Endothelial cell of umbilical vein (primary cell): ENCODE results near the gene HSH2D. TPM values are rescaled to one million over a fixed set of nuclear protein-coding genes. Genes with fewer than 3 reads are reported as not detected.
A peak's percentile ranks its signal among the peaks of the same experiment; 100 is the strongest.

Source experiments
- BruUV-seq: library from RNA; stranded (reverse); fragments of 400-500 nt; replicated peaks from 2 replicates; lab custom pipeline; 2021; lab: Mats Ljungman, UMichigan
- CTCF ChIA-PET: fragments of 300-600, 350-600 bp; sonication (Branson Sonifier 250); formaldehyde crosslinking; loops from one replicate; lab custom pipeline; 2021; ENCODE audit warnings: antibody characterized with exemption, inconsistent platforms; lab: Charles Lee
- POLR2A ChIA-PET: fragments of 300-600, 350-600 bp; sonication (Branson Sonifier 250); formaldehyde crosslinking; loops from one replicate; lab custom pipeline; 2021; ENCODE audit warnings: antibody characterized with exemption, inconsistent platforms; lab: Charles Lee
- DNase-seq: peaks from one replicate; pipeline ENCODE4 v3.0.0-alpha.2; 2011; ENCODE audit warnings: low read depth, low spot score
- FAIRE-seq: peaks from 2 replicates; lab custom pipeline; 2011; peaks lifted over from hg19 to GRCh38; lab: Jason Lieb, UNC
- H2AFZ ChIP-seq: 2 replicates; pipeline ENCODE4 v1.6.0; 2012; ENCODE audit warnings: low read depth, low read length, control low read depth, inconsistent platforms
- H3K27ac ChIP-seq: 2 replicates; pipeline ENCODE4 v1.5.1; 2011; ENCODE audit warnings: low read depth, mild to moderate bottlenecking, control low read depth, low read length, moderate library complexity; ENCODE audit not compliant: insufficient read depth
- H3K27me3 ChIP-seq, 2 experiments: 2 replicates each; pipeline versions ENCODE4 v1.6.0 to v1.6.1; 2011; ENCODE audit warnings: low read length in 2 of 2, mixed read lengths in 1 of 2; ENCODE audit not compliant: control insufficient read depth in 2 of 2, insufficient read depth in 2 of 2
- H3K36me3 ChIP-seq, 2 experiments: 2 replicates in 1 of 2; 3 replicates in 1 of 2; pipeline ENCODE4 v1.5.1; 2011; ENCODE audit warnings: low read length in 2 of 2, mild to moderate bottlenecking in 1 of 2, moderate library complexity in 1 of 2; ENCODE audit not compliant: control insufficient read depth in 2 of 2, insufficient read depth in 2 of 2; ENCODE audit errors: extremely low read depth in 1 of 2
- H3K4me1 ChIP-seq: 3 replicates; pipeline ENCODE4 v1.5.1; 2011; ENCODE audit warnings: mild to moderate bottlenecking, low read length; ENCODE audit not compliant: control insufficient read depth, insufficient read depth; ENCODE audit errors: extremely low read depth
- H3K4me2 ChIP-seq: 2 replicates; pipeline ENCODE4 v1.6.1; 2011; ENCODE audit warnings: low read length, control low read depth, mixed read lengths; ENCODE audit not compliant: insufficient read depth
- H3K4me3 ChIP-seq, 3 experiments: fragments of 200-600 bp in 1 of 3; sonication (generic), shearing (Covaris generic) in 1 of 3; replicated peaks in 1 of 3; 2 replicates each; pipeline ENCODE4 v1.5.1; 2011 to 2016; ENCODE audit warnings: control low read depth in 3 of 3, low read length in 3 of 3, mild to moderate bottlenecking in 2 of 3, inconsistent platforms in 1 of 3, low read depth in 1 of 3, moderate library complexity in 1 of 3; ENCODE audit not compliant: insufficient read depth in 1 of 3
- H3K79me2 ChIP-seq: 2 replicates; pipeline ENCODE4 v1.6.0; 2012; ENCODE audit warnings: low read length, inconsistent platforms; ENCODE audit not compliant: control insufficient read depth, insufficient read depth
- H3K9ac ChIP-seq: replicated peaks from 2 replicates; pipeline ENCODE3; 2011; ENCODE audit warnings: low read length, control low read depth; ENCODE audit not compliant: insufficient read depth; ENCODE audit errors: extremely low read depth
- H3K9me1 ChIP-seq: replicated peaks from 3 replicates; pipeline ENCODE4 v1.6.0; 2011; ENCODE audit warnings: mild to moderate bottlenecking, low read length; ENCODE audit not compliant: control insufficient read depth, insufficient read depth; ENCODE audit errors: extremely low read depth
- H3K9me3 ChIP-seq: replicated peaks from 2 replicates; pipeline ENCODE4 v1.5.1; 2012; ENCODE audit warnings: low read length, inconsistent platforms; ENCODE audit not compliant: control insufficient read depth, insufficient read depth
- H4K20me1 ChIP-seq: replicated peaks from 2 replicates; pipeline ENCODE3; 2011; ENCODE audit warnings: mild to moderate bottlenecking, low read length; ENCODE audit not compliant: control insufficient read depth, insufficient read depth; ENCODE audit errors: extremely low read depth
- EZH2 ChIP-seq: IDR thresholded peaks from 2 replicates; pipeline ENCODE4 v1.6.1; 2012; ENCODE audit warnings: borderline replicate concordance, low read depth, mild to moderate bottlenecking, moderate library complexity, low read length, inconsistent platforms; ENCODE audit not compliant: severe bottlenecking
- FOS ChIP-seq: IDR thresholded peaks from 2 replicates; pipeline ENCODE4 v1.6.1; 2011; ENCODE audit warnings: mild to moderate bottlenecking, low read length, moderate library complexity, borderline replicate concordance; ENCODE audit not compliant: insufficient read depth
- GATA2 ChIP-seq: IDR thresholded peaks from 2 replicates; pipeline ENCODE4 v1.7.0; 2011; ENCODE audit warnings: low read depth, mild to moderate bottlenecking, moderate library complexity, mixed read lengths, low read length; ENCODE audit not compliant: insufficient read length, insufficient read depth
- JUN ChIP-seq: IDR thresholded peaks from 2 replicates; pipeline ENCODE4 v1.6.1; 2011; ENCODE audit warnings: borderline replicate concordance, low read depth; ENCODE audit not compliant: insufficient read length, insufficient read depth
- POLR2A ChIP-seq: IDR thresholded peaks from 2 replicates; pipeline ENCODE4 v1.6.1; 2012; ENCODE audit warnings: low read depth, mild to moderate bottlenecking, control low read depth, low read length
- POLR2AphosphoS5 ChIP-seq: IDR thresholded peaks from 2 replicates; pipeline ENCODE4 v1.6.1; 2012; ENCODE audit warnings: low read depth, mild to moderate bottlenecking, control low read depth, low read length, moderate library complexity; ENCODE audit not compliant: insufficient read depth
- dilution Hi-C: fragments of 300-500 bp; cut with MboI; formaldehyde crosslinking; loops from one replicate; pipeline ENCODE4 v1.15.0; 2019; ENCODE audit warnings: low sequenced_read_pairs; ENCODE audit not compliant: extremely low pct_ligation_motif_present
- intact Hi-C: fragments of 100-400 bp; cut with micrococcal nuclease; formaldehyde crosslinking; loops from one replicate; pipeline ENCODE4 v1.10.0; 2022
- polyA plus RNA-seq, 4 experiments: library from polyadenylated mRNA; depleted of rRNA in 3 of 4; stranded (reverse) in 3 of 4; unstranded in 1 of 4; fragments of >200 nt; gene quantifications; 2 replicates each; pipeline versions ENCODE4 v1.2.1 to v1.2.3, GENCODE V29; 2011 to 2012; ENCODE audit warnings: missing spikeins in 1 of 4
- total RNA-seq: library from RNA; stranded (reverse); gene quantifications from 2 replicates; pipeline ENCODE4 v1.2.3, GENCODE V29; 2021
- TF ChIP-seq, protein P1 (sequence below): IDR thresholded peaks from 2 replicates; pipeline ENCODE4 v1.6.1; 2011; ENCODE audit not compliant: insufficient read depth, insufficient read length

HSH2D gene
- total and polyA plus RNA-seq, 2 donors (not counting 3 experiments of a cell fraction or from before 2014, with no cell fraction given) = not detected

DNA sequence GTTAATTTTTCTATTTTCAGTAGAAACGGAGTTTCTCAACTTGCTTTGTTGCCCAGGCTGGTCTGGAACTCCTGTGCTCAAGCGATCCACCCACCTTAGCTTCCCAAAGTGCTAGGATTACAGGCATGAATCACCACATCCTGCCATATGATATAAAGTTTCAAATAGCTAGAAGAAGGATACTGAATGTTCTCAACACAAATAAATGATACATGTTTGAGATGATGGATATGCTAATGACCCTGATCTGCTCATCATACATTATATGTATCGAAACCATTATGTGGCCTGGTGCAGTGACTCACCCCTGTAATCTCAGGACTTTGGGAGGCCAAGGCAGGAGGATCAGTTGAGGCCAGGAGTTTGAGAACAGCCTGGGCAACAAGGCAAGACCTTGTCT lies 18.4 kb downstream of the HSH2D start:
- Histone ChIP-seq H3K9me3 (no peaks in the 10 kb centered on the region), H2AFZ (no peak overlapping the region), H3K9ac (no peak overlapping the region), H4K20me1 (no peaks in the 10 kb centered on the region), H3K9me1 (no peaks in the 10 kb centered on the region), H3K27me3 (no peaks in the 10 kb centered on the region), H3K36me3 (no peaks in the 10 kb centered on the region), H3K27ac (no peak overlapping the region), H3K4me1 (peaks cover 11% of the 10 kb centered on the region), H3K4me3 (no peak overlapping the region), H3K79me2 (no peaks in the 10 kb centered on the region), H3K4me2 (no peak overlapping the region)
- intact Hi-C loops = no loop called here
- peak; percentile 38 for DNase-seq
- BruUV-seq = no TSS peak
- dilution Hi-C loops = no loop called here
- peak; percentile 89 for FAIRE-seq
- no peak for TF ChIP-seq POLR2A
- TF ChIP-seq, protein P1, sequence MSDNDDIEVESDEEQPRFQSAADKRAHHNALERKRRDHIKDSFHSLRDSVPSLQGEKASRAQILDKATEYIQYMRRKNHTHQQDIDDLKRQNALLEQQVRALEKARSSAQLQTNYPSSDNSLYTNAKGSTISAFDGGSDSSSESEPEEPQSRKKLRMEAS = no peak
- no peak for TF ChIP-seq POLR2AphosphoS5
- peak; percentile 73 for TF ChIP-seq FOS
- TF ChIP-seq JUN = no peak
- ChIA-PET CTCF (interaction anchor here (0.7 kb wide), 1 partner anchor 1596 kb away, joined by 4 read pairs; no protein-coding TSS in a partner anchor), POLR2A (interaction anchor here (0.8 kb wide), 1 partner anchor 707 kb away, joined by 6 read pairs; no protein-coding TSS in a partner anchor)

DNA sequence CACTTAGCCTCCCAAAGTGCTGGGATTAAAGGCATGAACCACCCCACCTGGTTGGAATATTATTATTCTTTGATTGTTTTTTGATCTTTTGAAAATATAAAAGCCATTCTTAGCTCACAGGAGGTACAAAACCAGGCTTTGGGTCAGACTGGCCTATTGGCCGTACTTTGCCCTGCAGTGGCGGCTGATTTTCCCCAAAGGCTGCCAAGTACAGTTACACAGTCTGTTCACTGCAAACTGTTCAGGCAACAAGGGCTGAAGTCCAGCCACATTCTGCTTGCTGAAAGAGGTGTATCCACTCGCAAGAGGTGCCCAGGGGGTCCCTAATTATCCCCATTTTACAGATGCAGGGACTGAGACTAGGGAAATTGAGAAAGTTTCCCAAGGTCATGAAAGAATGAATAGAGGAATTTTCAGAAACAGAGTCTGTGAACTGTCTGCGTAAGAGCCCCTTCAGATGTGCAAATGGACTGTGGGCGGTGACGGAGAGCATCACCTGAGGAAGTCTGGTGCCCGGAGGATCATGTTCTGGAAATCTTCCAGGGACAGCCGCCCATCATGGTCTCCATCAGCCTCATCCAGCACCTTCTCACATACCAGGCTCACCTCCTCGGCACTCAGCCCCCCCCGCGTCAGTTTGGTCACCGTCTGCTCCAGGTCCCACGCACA lies 20.9 kb downstream of the HSH2D start:
- H3K4me1 ChIP-seq = peaks cover 11% of the 10 kb centered on the region
- BruUV-seq = no TSS peak
- no peak overlapping the region for H2AFZ ChIP-seq
- H3K27me3 ChIP-seq = no peaks in the 10 kb centered on the region
- H3K79me2 ChIP-seq = no peaks in the 10 kb centered on the region
- no peaks in the 10 kb centered on the region for H3K9me3 ChIP-seq
- dilution Hi-C loops = no loop called here
- H3K9ac ChIP-seq = no peak overlapping the region
- H3K27ac ChIP-seq = no peak overlapping the region
- H3K4me2 ChIP-seq = no peak overlapping the region
- no peaks in the 10 kb centered on the region for H3K9me1 ChIP-seq
- no peaks in the 10 kb centered on the region for H4K20me1 ChIP-seq
- CTCF ChIA-PET = no interaction called here
- DNase-seq = no peak
- H3K36me3 ChIP-seq = no peaks in the 10 kb centered on the region
- POLR2A ChIA-PET = no interaction called here
- TF ChIP-seq FOS (no peak), EZH2 (no peak), GATA2 (no peak), JUN (no peak)
- TF ChIP-seq, protein P1 = no peak
- FAIRE-seq = no peak
- intact Hi-C loops = no loop called here
- no peak overlapping the region for H3K4me3 ChIP-seq
